Measurements from ENCODE around the gene FOXL1.

GRCh38 chr16:86625821-86626220 is 47.5 kb downstream of the FOXL1 start:
- TF ChIP-seq POLR2A (IDR thresholded peaks at IDR 0.05; ENCODE audit: low read length) (no peak), CTCF (IDR thresholded peaks at IDR 0.05) (no peak), TP53 (CRISPR knock-in tag; IDR thresholded peaks at IDR 0.05) (no peak), SMC3 (IDR thresholded peaks at IDR 0.05) (no peak), RAD21 (conservative IDR thresholded peaks at IDR 0.05 in 1 of 2, IDR thresholded peaks at IDR 0.05 in 1 of 2) (no peak), EP300 (IDR thresholded peaks at IDR 0.05) (no peak), SREBF2 (IDR thresholded peaks at IDR 0.05) (no peak), RFX5 (IDR thresholded peaks at IDR 0.05) (no peak), CHD2 (IDR thresholded peaks at IDR 0.05; ENCODE audit: low read length, partially characterized antibody) (no peak), REST (IDR thresholded peaks at IDR 0.05) (no peak)
